Thyroid gland (tissue), 4 donors: ENCODE data around the gene UBAC1. TPM values are rescaled to one million over a fixed set of nuclear protein-coding genes. Genes with fewer than 3 reads are reported as not detected.
A peak's percentile ranks its signal among the peaks of the same experiment; 100 is the strongest.
"Not testable (repeated sequence)": the region's sequence is repeated elsewhere in the genome, so short reads cannot be mapped to it uniquely, and the experiment has no call there.

Experiments
- DNase-seq, 2 donors: peaks; one replicate each; pipeline ENCODE4 v3.0.0-alpha.2; 2019
- H3K27ac ChIP-seq, 3 donors: fragments of 200-600 bp; sonication (generic); 1 replicate in 2 of 3; 2 replicates in 1 of 3; pipeline ENCODE4 v1.5.1; 2016 to 2019; ENCODE audit warnings: mild to moderate bottlenecking in 1 of 3, moderate library complexity in 1 of 3
- H3K27me3 ChIP-seq: fragments of 200-600 bp; sonication (generic); one replicate; pipeline ENCODE4 v1.5.1; 2019
- H3K36me3 ChIP-seq, 2 donors: fragments of 200-600 bp; sonication (generic); one replicate each; pipeline ENCODE4 v1.5.1; 2016 to 2019
- H3K4me1 ChIP-seq, 2 donors: fragments of 200-600 bp; sonication (generic); one replicate each; pipeline ENCODE4 v1.5.1; 2017 to 2019
- H3K4me3 ChIP-seq, 3 donors: fragments of 200-600 bp; sonication (generic); replicated peaks in 1 of 3; 1 replicate in 2 of 3; 2 replicates in 1 of 3; pipeline ENCODE4 v1.5.1; 2016; ENCODE audit warnings: mild to moderate bottlenecking in 1 of 3
- H3K9me3 ChIP-seq: fragments of 200-600 bp; sonication (generic); one replicate; pipeline ENCODE4 v1.5.1; 2017
- POLR2A ChIP-seq, 2 donors: fragments of 450-650 bp; IDR thresholded peaks; one replicate each; pipeline ENCODE4 v1.6.1; 2017; ENCODE audit warnings: antibody characterized with exemption in 2 of 2, mild to moderate bottlenecking in 2 of 2, moderate library complexity in 1 of 2
- WGBS, 2 donors: methylation state at CpG; one replicate each; pipeline ENCODE4 v1.1.5; 2017; 5-methylcytosine and 5-hydroxymethylcytosine counted together
- intact Hi-C: fragments of 100-400 bp; cut with DNase I; formaldehyde crosslinking; loops from one replicate; pipeline ENCODE4 v1.15.1; 2023
- total RNA-seq, 4 donors: library from RNA; depleted of rRNA; stranded (reverse); fragments of >200 nt; gene quantifications; one replicate each; pipeline ENCODE4 v1.2.3, GENCODE V29; 2016
- TF ChIP-seq, protein P1 (sequence below), 6 experiments: fragments of 200-600 bp in 3 of 6; fragments of 450-650 bp in 3 of 6; sonication (generic) in 3 of 6; IDR thresholded peaks; one replicate each; pipeline ENCODE4 v1.5.1; 2016 to 2019; ENCODE audit warnings: antibody characterized with exemption in 6 of 6, mild to moderate bottlenecking in 2 of 6, inconsistent platforms in 1 of 6, moderate library complexity in 1 of 6

UBAC1 gene
- total RNA-seq, 4 donors from 2014 or later: 37.9 to 56.2 (median 44.2) TPM

DNA sequence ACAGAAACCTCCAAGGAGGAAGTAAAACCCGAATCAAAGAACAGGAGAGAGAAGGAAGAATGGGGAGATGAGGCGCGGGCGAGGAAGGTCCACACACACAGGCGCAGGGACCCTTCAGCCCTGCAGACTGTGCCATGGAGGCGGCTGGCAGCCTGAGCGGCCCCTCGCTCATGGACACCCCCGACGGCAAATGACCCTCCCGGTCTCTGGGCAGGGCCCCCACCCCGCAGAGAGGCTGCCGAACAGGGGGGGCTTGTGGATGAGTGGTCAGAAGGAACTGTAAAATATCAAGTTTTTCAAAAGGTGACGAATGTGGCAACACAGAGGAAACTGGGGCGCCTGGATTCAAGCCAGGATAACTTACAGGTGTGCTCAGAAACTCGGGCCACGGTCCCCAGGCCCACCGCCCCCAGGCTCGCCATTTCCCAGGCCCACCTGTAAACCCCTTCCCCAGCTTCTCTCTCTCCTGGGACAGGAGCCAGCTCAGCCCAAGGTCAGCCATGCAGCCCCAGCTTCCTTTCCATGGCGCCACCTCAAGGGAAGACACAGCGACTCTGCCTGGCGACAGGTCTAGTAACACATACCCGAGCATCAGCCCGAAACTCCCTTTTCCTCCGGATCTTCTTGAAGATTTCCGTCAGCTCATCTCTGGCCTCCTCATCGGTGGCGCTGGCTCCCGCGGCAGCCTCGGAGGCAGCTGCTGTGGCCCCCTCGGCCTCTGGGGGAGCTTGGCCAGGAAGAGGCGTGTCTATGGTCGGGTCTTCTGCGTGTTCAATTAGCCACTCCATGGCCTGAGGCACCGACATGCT lies 16.5 kb downstream of the UBAC1 start:
- DNase-seq: no peak
- H3K9me3 ChIP-seq: no peaks in the 10 kb centered on the region
- no peaks in the 10 kb centered on the region for H3K4me1 ChIP-seq
- H3K27ac ChIP-seq: no peak overlapping the region
- H3K27me3 ChIP-seq: no peaks in the 10 kb centered on the region
- no peak overlapping the region for H3K4me3 ChIP-seq
- no peak for TF ChIP-seq POLR2A (IDR thresholded peaks at IDR 0.05)
- TF ChIP-seq, protein P1, sequence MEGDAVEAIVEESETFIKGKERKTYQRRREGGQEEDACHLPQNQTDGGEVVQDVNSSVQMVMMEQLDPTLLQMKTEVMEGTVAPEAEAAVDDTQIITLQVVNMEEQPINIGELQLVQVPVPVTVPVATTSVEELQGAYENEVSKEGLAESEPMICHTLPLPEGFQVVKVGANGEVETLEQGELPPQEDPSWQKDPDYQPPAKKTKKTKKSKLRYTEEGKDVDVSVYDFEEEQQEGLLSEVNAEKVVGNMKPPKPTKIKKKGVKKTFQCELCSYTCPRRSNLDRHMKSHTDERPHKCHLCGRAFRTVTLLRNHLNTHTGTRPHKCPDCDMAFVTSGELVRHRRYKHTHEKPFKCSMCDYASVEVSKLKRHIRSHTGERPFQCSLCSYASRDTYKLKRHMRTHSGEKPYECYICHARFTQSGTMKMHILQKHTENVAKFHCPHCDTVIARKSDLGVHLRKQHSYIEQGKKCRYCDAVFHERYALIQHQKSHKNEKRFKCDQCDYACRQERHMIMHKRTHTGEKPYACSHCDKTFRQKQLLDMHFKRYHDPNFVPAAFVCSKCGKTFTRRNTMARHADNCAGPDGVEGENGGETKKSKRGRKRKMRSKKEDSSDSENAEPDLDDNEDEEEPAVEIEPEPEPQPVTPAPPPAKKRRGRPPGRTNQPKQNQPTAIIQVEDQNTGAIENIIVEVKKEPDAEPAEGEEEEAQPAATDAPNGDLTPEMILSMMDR (IDR thresholded peaks at IDR 0.05): no peak
- 90 to 93% methylated on average over 31 to 36 of the region's 36 CpGs for WGBS, 2 donors
- H3K36me3 ChIP-seq: peaks cover 32 to 50% of the 10 kb centered on the region in 2 donors
- intact Hi-C loops: no loop called here

DNA sequence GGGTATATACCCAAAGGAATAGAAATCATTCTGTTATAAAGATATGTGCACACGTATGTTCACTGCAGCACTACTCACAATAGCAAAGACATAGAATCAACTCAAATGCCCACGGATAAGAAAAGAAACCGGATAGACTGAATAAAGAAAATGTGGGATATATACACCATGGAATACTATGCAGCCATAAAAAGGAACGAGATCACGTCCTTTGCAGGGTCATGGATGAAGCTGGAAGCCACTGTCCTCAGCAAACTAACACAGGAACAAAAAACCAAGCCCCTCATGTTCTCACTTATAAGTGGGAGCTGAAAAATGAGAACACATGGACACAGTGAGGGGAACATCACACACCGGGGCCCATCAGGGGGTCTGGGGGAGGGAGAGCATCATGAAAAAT lies 17.6 kb downstream of the UBAC1 start:
- H3K4me3 ChIP-seq, H3K27ac ChIP-seq, H3K27me3 ChIP-seq, intact Hi-C loops, H3K4me1 ChIP-seq, H3K9me3 ChIP-seq, DNase-seq: not testable (repeated sequence)
- peaks cover 41 to 58% of the 10 kb centered on the region in 2 donors for H3K36me3 ChIP-seq
- 96 to 98% methylated on average over 6 of the region's 6 CpGs for whole genome bisulfite sequencing, 2 donors

DNA sequence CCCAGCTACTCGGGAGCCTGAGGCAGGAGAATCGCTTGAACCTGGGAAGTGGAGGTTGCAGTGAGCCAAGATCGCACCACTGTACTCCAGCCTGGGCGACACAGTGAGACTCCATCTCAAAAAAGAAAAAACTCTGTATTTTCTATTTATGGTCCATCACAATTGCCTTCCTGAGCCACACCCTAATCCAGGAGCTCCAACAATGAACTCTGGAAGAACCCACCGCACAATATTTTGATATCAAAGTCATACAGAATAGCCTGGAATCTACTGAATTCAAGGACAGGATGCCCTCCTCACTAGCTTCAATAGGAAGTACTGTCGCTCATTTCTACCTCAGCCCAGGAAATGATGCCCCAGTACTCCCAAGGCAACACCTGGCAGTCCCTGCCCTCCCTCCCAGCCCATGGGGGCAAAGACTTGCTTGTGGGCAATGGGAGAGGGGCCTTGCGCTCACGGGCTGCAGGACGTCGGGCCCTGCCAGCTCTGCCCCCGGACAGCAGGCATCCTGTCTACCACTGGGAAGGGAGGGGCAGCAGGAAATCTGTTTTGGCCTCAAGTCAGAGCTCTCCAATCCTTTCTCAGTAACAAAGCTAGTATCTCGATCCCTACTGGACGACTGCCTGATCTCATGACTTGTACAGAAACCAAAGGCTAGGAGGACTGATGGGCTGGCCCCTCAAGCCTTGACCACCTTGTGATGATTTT lies 19.7 kb downstream of the UBAC1 start:
- intact Hi-C loops: no loop called here
- Histone ChIP-seq H3K4me3 (no peak overlapping the region), H3K27me3 (no peaks in the 10 kb centered on the region), H3K4me1 (no peaks in the 10 kb centered on the region), H3K9me3 (no peaks in the 10 kb centered on the region), H3K36me3 (peaks cover 53 to 68% of the 10 kb centered on the region in 2 donors), H3K27ac (peak overlapping the region in 1 of 3 donors; percentile 40)
- no peak for DNase-seq
- WGBS, 2 donors: 86 to 96% methylated on average over 13 of the region's 13 CpGs
- TF ChIP-seq POLR2A (IDR thresholded peaks at IDR 0.05): no peak
- TF ChIP-seq, protein P1 (IDR thresholded peaks at IDR 0.05): no peak

DNA sequence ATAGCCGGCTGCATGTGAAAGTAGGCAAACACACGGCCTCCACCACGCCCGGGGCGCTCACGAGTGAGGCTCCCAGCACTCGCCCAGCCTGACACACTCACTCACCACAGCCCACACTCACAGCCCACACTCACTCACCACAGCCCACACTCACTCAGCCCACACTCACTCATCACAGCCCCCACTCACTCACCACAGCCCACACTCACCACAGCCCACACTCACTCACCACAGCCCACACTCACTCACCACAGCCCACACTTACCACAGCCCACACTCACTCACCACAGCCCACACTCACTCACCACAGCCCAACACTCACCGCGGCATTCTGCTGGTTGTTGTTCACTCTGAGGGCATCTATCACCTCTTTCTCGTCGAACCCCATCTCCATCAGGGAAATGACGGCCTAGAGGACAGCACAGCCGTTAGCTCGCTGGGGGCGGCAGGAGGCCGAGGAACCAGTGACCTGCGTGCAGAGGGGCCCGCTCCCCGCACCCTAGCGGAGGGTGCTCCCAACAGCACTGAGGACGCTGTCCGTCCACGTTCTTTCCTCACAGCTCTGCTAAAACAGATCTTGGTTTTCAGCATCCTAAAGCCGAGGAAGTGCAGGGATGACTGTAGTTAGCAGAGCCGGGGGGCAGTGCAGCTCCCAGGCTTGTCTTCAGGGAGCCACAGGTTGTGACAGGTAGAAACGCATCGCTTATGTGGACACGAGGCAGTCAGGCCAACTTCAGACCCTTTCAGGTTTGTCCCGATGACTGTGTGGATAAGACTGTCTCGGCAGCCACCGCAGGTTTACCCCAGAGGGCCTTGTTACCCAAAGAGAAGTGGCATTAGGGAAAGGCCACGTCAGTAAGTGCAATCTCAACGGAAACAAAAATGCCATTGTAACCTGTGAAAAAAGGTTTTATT lies 21.6 kb downstream of the UBAC1 start:
- no peaks in the 10 kb centered on the region for H3K9me3 ChIP-seq
- H3K27me3 ChIP-seq: no peaks in the 10 kb centered on the region
- DNase-seq: no peak
- no peak overlapping the region for H3K4me3 ChIP-seq
- H3K27ac ChIP-seq: no peak overlapping the region
- peaks cover 42 to 60% of the 10 kb centered on the region in 2 donors for H3K36me3 ChIP-seq
- no peak for TF ChIP-seq POLR2A (IDR thresholded peaks at IDR 0.05)
- TF ChIP-seq, protein P1 (IDR thresholded peaks at IDR 0.05): no peak
- no peaks in the 10 kb centered on the region for H3K4me1 ChIP-seq
- intact Hi-C loops: no loop called here
- 95 to 97% methylated on average over 33 of the region's 33 CpGs for WGBS, 2 donors
